Measurements from ENCODE around the gene TBCEL.

The TBCEL gene

GRCh38 chr11:121035780-121036179 is 11.9 kb downstream of the TBCEL start:
- H3K27me3 ChIP-seq (ENCODE audit: insufficient read depth, insufficient read length) = no peaks in the 10 kb centered on the region
- no peaks in the 10 kb centered on the region for H3K9me3 ChIP-seq (ENCODE audit: insufficient read depth, low read length)
- no peaks in the 10 kb centered on the region for H3K36me3 ChIP-seq (ENCODE audit: insufficient read depth, insufficient read length, low read length)
- no peak for TF ChIP-seq SUZ12 (IDR thresholded peaks at IDR 0.05; ENCODE audit: extremely low read depth, insufficient read depth, insufficient read length)
- no peak for TF ChIP-seq YY1 (IDR thresholded peaks at IDR 0.05; ENCODE audit: insufficient read depth, insufficient read length)
- no peak for TF ChIP-seq ZNF274 (IDR thresholded peaks at IDR 0.05; ENCODE audit: low read depth, low read length)
- no peak for DNase-seq (ENCODE audit: low read depth, low spot score)
- H3K9ac ChIP-seq (ENCODE audit: insufficient read length, low read depth) = no peak overlapping the region
- no peaks in the 10 kb centered on the region for H3K4me1 ChIP-seq (ENCODE audit: insufficient read depth, insufficient read length)
- H3K4me3 ChIP-seq (ENCODE audit: insufficient read length, low read depth) = no peak overlapping the region

GRCh38 chr11:121037016-121037415 is 13.1 kb downstream of the TBCEL start:
- H3K4me1 ChIP-seq (ENCODE audit: insufficient read depth, insufficient read length) = no peaks in the 10 kb centered on the region
- DNase-seq (ENCODE audit: low read depth, low spot score) = no peak
- H3K27me3 ChIP-seq (ENCODE audit: insufficient read depth, insufficient read length) = no peaks in the 10 kb centered on the region
- H3K4me3 ChIP-seq (ENCODE audit: insufficient read length, low read depth) = no peak overlapping the region
- no peak for TF ChIP-seq ZNF274 (IDR thresholded peaks at IDR 0.05; ENCODE audit: low read depth, low read length)
- no peak for TF ChIP-seq SUZ12 (IDR thresholded peaks at IDR 0.05; ENCODE audit: extremely low read depth, insufficient read depth, insufficient read length)
- TF ChIP-seq YY1 (IDR thresholded peaks at IDR 0.05; ENCODE audit: insufficient read depth, insufficient read length) = no peak
- H3K36me3 ChIP-seq (ENCODE audit: insufficient read depth, insufficient read length, low read length) = no peaks in the 10 kb centered on the region
- no peaks in the 10 kb centered on the region for H3K9me3 ChIP-seq (ENCODE audit: insufficient read depth, low read length)
- H3K9ac ChIP-seq (ENCODE audit: insufficient read length, low read depth) = no peak overlapping the region

GRCh38 chr11:121038648-121039409 is 14.9 kb downstream of the TBCEL start:
- DNase-seq (ENCODE audit: low read depth, low spot score) = no peak
- H3K4me3 ChIP-seq (ENCODE audit: insufficient read length, low read depth) = no peak overlapping the region
- H3K27me3 ChIP-seq (ENCODE audit: insufficient read depth, insufficient read length) = no peaks in the 10 kb centered on the region
- H3K9me3 ChIP-seq (ENCODE audit: insufficient read depth, low read length) = no peaks in the 10 kb centered on the region
- no peak for TF ChIP-seq YY1 (IDR thresholded peaks at IDR 0.05; ENCODE audit: insufficient read depth, insufficient read length)
- no peak for TF ChIP-seq SUZ12 (IDR thresholded peaks at IDR 0.05; ENCODE audit: extremely low read depth, insufficient read depth, insufficient read length)
- no peak for TF ChIP-seq ZNF274 (IDR thresholded peaks at IDR 0.05; ENCODE audit: low read depth, low read length)
- no peaks in the 10 kb centered on the region for H3K36me3 ChIP-seq (ENCODE audit: insufficient read depth, insufficient read length, low read length)
- no peak overlapping the region for H3K9ac ChIP-seq (ENCODE audit: insufficient read length, low read depth)
- no peaks in the 10 kb centered on the region for H3K4me1 ChIP-seq (ENCODE audit: insufficient read depth, insufficient read length)

GRCh38 chr11:121039971-121040613 is 16.2 kb downstream of the TBCEL start:
- no peaks in the 10 kb centered on the region for H3K4me1 ChIP-seq (ENCODE audit: insufficient read depth, insufficient read length)
- no peak for TF ChIP-seq SUZ12 (IDR thresholded peaks at IDR 0.05; ENCODE audit: extremely low read depth, insufficient read depth, insufficient read length)
- TF ChIP-seq YY1 (IDR thresholded peaks at IDR 0.05; ENCODE audit: insufficient read depth, insufficient read length) = no peak
- no peak for TF ChIP-seq ZNF274 (IDR thresholded peaks at IDR 0.05; ENCODE audit: low read depth, low read length)
- H3K9me3 ChIP-seq (ENCODE audit: insufficient read depth, low read length) = no peaks in the 10 kb centered on the region
- H3K4me3 ChIP-seq (ENCODE audit: insufficient read length, low read depth) = no peak overlapping the region
- no peak for DNase-seq (ENCODE audit: low read depth, low spot score)
- no peaks in the 10 kb centered on the region for H3K36me3 ChIP-seq (ENCODE audit: insufficient read depth, insufficient read length, low read length)
- H3K27me3 ChIP-seq (ENCODE audit: insufficient read depth, insufficient read length) = no peaks in the 10 kb centered on the region
- no peak overlapping the region for H3K9ac ChIP-seq (ENCODE audit: insufficient read length, low read depth)

- TF ChIP-seq ZNF274 (IDR thresholded peaks at IDR 0.05; ENCODE audit: low read depth, low read length) (no peak), SUZ12 (IDR thresholded peaks at IDR 0.05; ENCODE audit: extremely low read depth, insufficient read depth, insufficient read length) (no peak)
- no peaks in the 10 kb centered on the region for H3K4me1 ChIP-seq (ENCODE audit: insufficient read depth, insufficient read length)
- DNase-seq (ENCODE audit: low read depth, low spot score) = no peak
- no peak overlapping the region for H3K4me3 ChIP-seq (ENCODE audit: insufficient read length, low read depth)
- H3K9ac ChIP-seq (ENCODE audit: insufficient read length, low read depth) = no peak overlapping the region
- H3K27me3 ChIP-seq (ENCODE audit: insufficient read depth, insufficient read length) = no peaks in the 10 kb centered on the region
- no peaks in the 10 kb centered on the region for H3K9me3 ChIP-seq (ENCODE audit: insufficient read depth, low read length)
- peaks cover 1% of the 10 kb centered on the region for H3K36me3 ChIP-seq (ENCODE audit: insufficient read depth, insufficient read length, low read length)
Measured at GRCh38 chr11:121040614-121041002, 16.7 kb downstream of the TBCEL start.

- Histone ChIP-seq H3K4me1 (ENCODE audit: insufficient read depth, insufficient read length) (no peaks in the 10 kb centered on the region), H3K9me3 (ENCODE audit: insufficient read depth, low read length) (no peaks in the 10 kb centered on the region), H3K36me3 (ENCODE audit: insufficient read depth, insufficient read length, low read length) (peaks cover 4% of the 10 kb centered on the region), H3K4me3 (ENCODE audit: insufficient read length, low read depth) (no peak overlapping the region), H3K9ac (ENCODE audit: insufficient read length, low read depth) (no peak overlapping the region), H3K27me3 (ENCODE audit: insufficient read depth, insufficient read length) (no peaks in the 10 kb centered on the region)
- TF ChIP-seq ZNF274 (IDR thresholded peaks at IDR 0.05; ENCODE audit: low read depth, low read length) (no peak), SUZ12 (IDR thresholded peaks at IDR 0.05; ENCODE audit: extremely low read depth, insufficient read depth, insufficient read length) (no peak), YY1 (IDR thresholded peaks at IDR 0.05; ENCODE audit: insufficient read depth, insufficient read length) (no peak)
- DNase-seq (ENCODE audit: low read depth, low spot score) = no peak
Measured at GRCh38 chr11:121041072-121041471, 17.2 kb downstream of the TBCEL start.

GRCh38 chr11:121042296-121042695 is 18.4 kb downstream of the TBCEL start:
- Histone ChIP-seq H3K9ac (ENCODE audit: insufficient read length, low read depth) (no peak overlapping the region), H3K9me3 (ENCODE audit: insufficient read depth, low read length) (no peaks in the 10 kb centered on the region), H3K4me3 (ENCODE audit: insufficient read length, low read depth) (no peak overlapping the region), H3K4me1 (ENCODE audit: insufficient read depth, insufficient read length) (no peaks in the 10 kb centered on the region), H3K36me3 (ENCODE audit: insufficient read depth, insufficient read length, low read length) (peaks cover 8% of the 10 kb centered on the region), H3K27me3 (ENCODE audit: insufficient read depth, insufficient read length) (no peaks in the 10 kb centered on the region)
- no peak for TF ChIP-seq YY1 (IDR thresholded peaks at IDR 0.05; ENCODE audit: insufficient read depth, insufficient read length)
- no peak for TF ChIP-seq SUZ12 (IDR thresholded peaks at IDR 0.05; ENCODE audit: extremely low read depth, insufficient read depth, insufficient read length)
- TF ChIP-seq ZNF274 (IDR thresholded peaks at IDR 0.05; ENCODE audit: low read depth, low read length) = no peak
- no peak for DNase-seq (ENCODE audit: low read depth, low spot score)
